GM03348 (cell line): ENCODE results near the gene PCA3.
A peak's percentile ranks its signal among the peaks of the same experiment; 100 is the strongest.

Experiments used
- DNase-seq: peaks from one replicate; pipeline ENCODE4 v3.0.0; 2012; ENCODE audit warnings: low spot score

PCA3 gene

GRCh38 chr9:76827296-76828080 lies 63.2 kb downstream of the PCA3 start:
- no peak for DNase-seq

DNA sequence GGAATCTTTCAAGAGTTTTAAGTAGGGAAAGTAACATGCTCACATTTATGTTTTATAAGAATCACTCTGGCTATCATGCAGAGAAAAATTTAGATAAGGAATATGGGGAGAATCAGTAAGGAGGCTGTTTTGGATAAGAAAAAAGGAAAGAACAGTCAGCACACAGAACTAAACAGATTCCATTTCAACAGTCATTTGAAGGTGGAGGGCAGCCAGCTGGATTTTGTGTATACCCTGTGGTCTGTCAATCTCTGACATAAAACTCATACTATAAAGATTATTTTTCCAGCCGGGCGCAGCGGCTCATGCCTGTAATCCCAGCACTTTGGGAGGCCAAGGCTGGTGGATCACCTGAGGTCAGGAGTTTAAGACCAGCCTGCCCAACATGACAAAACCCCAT lies 64.2 kb downstream of the PCA3 start:
- no peak for DNase-seq

DNA sequence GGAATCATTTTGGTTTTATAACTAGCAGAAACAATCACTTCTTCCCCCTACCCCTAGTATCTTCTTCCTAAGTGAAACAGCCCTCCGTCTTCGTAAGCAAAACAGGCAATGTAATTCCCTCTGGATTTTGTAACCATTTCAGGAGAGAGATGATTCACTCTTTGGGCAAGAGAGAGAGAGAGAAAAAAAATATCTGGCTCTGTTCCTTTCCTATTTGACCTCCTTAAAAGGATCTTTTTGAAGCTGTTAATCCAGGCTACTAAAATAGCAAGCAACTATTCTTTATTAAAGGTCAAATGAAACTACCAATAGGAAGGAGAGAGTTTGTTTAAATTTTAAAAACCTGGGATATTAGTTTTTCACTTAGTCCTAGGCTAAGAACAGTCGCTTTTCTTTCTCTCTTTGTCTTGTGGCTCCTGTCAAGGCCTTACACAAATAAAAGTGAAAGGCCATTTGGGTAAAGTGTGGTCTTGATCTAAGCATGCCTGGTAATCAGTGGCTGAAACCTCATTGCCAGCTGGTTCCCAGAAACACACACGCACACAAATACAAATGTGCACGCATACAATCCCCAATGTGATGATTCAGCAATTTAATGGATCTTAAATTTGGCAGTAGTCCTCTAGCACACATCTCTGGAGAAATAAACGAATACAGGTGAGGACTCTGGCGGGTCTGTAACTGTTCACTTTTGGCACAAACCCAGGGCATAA lies 71.5 kb downstream of the PCA3 start:
- peak; percentile 73 for DNase-seq
